WTC11 (cell line): ENCODE measurements around the gene TUT4. TPM values are rescaled to one million over a fixed set of nuclear protein-coding genes. Genes with fewer than 3 reads are reported as not detected.
A peak's percentile ranks its signal among the peaks of the same experiment; 100 is the strongest.

Experiments
- ATAC-seq: fragments of 200-7000 bp; cut with Tn5 transposase; 2 replicates; pipeline ENCODE4 v1.10.0; 2021; ENCODE audit warnings: mild to moderate bottlenecking, moderate library complexity
- CTCF ChIA-PET: fragments of 300-600 bp; sonication (Branson Sonifier 250); formaldehyde crosslinking; loops from one replicate; lab custom pipeline; 2021; ENCODE audit warnings: antibody characterized with exemption; lab: Charles Lee
- POLR2A ChIA-PET: fragments of 350-600 bp; sonication (Branson Sonifier 250); formaldehyde crosslinking; loops from one replicate; lab custom pipeline; 2021; ENCODE audit warnings: antibody characterized with exemption; lab: Charles Lee
- DNase-seq: peaks from one replicate; pipeline ENCODE4 v3.0.0; 2021; ENCODE audit warnings: low spot score
- H3K27ac Mint-ChIP-seq: 2 replicates; pipeline ENCODE4 v1.8.0; 2021; ENCODE audit warnings: mixed read lengths
- H3K27me3 Mint-ChIP-seq: 2 replicates; pipeline ENCODE4 v1.8.0; 2021; ENCODE audit warnings: low read depth, mild to moderate bottlenecking, moderate library complexity, mixed read lengths
- H3K36me3 Mint-ChIP-seq: 2 replicates; pipeline ENCODE4 v1.8.0; 2021; ENCODE audit warnings: mixed read lengths
- H3K4me1 Mint-ChIP-seq: 2 replicates; pipeline ENCODE4 v1.8.0; 2022; ENCODE audit warnings: mixed read lengths
- H3K4me3 Mint-ChIP-seq: 2 replicates; pipeline ENCODE4 v1.8.0; 2021; ENCODE audit warnings: mild to moderate bottlenecking, moderate library complexity, mixed read lengths
- H3K9me3 Mint-ChIP-seq: 2 replicates; pipeline ENCODE4 v1.8.0; 2021; ENCODE audit warnings: mixed read lengths
- FOXP1 ChIP-seq: sonication (generic); formaldehyde crosslinking; IDR thresholded peaks from 2 replicates; pipeline ENCODE4 v1.8.0; 2022; ENCODE audit warnings: missing genetic modification reagents, mild to moderate bottlenecking, moderate library complexity, borderline replicate concordance
- JAZF1 ChIP-seq: fragments of 250-450 bp; sonication (Bioruptor Pico); IDR thresholded peaks from 2 replicates; pipeline ENCODE4 v1.9.0; 2021; ENCODE audit warnings: moderate library complexity, mild to moderate bottlenecking, inconsistent platforms
- KAT7 ChIP-seq: sonication (generic); formaldehyde crosslinking; IDR thresholded peaks from 2 replicates; pipeline ENCODE4 v1.8.1; 2023; ENCODE audit warnings: missing genetic modification reagents, mild to moderate bottlenecking, borderline replicate concordance
- NFYB ChIP-seq: sonication (generic); formaldehyde crosslinking; conservative IDR thresholded peaks from 2 replicates; pipeline ENCODE4 v1.8.0; 2022; ENCODE audit warnings: low read depth, missing genetic modification reagents
- RELA ChIP-seq: sonication (generic); formaldehyde crosslinking; IDR thresholded peaks from 2 replicates; pipeline ENCODE4 v1.8.1; 2022; ENCODE audit warnings: missing genetic modification reagents, mild to moderate bottlenecking, borderline replicate concordance
- SMAD3 ChIP-seq: sonication (generic); formaldehyde crosslinking; IDR thresholded peaks from 2 replicates; pipeline ENCODE4 v1.8.0; 2022; ENCODE audit warnings: missing genetic modification reagents, mild to moderate bottlenecking, borderline replicate concordance
- TEAD4 ChIP-seq: sonication (generic); formaldehyde crosslinking; IDR thresholded peaks from 2 replicates; pipeline ENCODE4 v1.8.0; 2022; ENCODE audit warnings: mild to moderate bottlenecking, missing genetic modification reagents
- ZNF423 ChIP-seq: fragments of 250-450 bp; sonication (Bioruptor Pico); IDR thresholded peaks from 2 replicates; pipeline ENCODE4 v2.1.2; 2022; ENCODE audit warnings: mild to moderate bottlenecking, moderate library complexity
- ZNF671 ChIP-seq: fragments of 250-450 bp; sonication (Bioruptor Pico); IDR thresholded peaks from 2 replicates; pipeline ENCODE4 v1.8.0; 2021; ENCODE audit warnings: mild to moderate bottlenecking
- total RNA-seq: library from RNA; stranded (reverse); gene quantifications from 3 replicates; pipeline ENCODE4 v1.2.3, GENCODE V29; 2021
- TF ChIP-seq, protein P1 (sequence below): sonication (generic); formaldehyde crosslinking; IDR thresholded peaks from 2 replicates; pipeline ENCODE4 v1.8.0; 2023; ENCODE audit warnings: missing genetic modification reagents, mild to moderate bottlenecking, borderline replicate concordance
- TF ChIP-seq, protein P2 (sequence below): sonication (generic); formaldehyde crosslinking; IDR thresholded peaks from 2 replicates; pipeline ENCODE4 v1.8.1; 2022; ENCODE audit warnings: missing genetic modification reagents, borderline replicate concordance
- TF ChIP-seq, protein P3 (sequence below): fragments of 250-450 bp; sonication (Bioruptor Pico); IDR thresholded peaks from 2 replicates; pipeline ENCODE4 v1.9.0; 2021; ENCODE audit warnings: mild to moderate bottlenecking, borderline replicate concordance
- TF ChIP-seq, protein P4 (sequence below): sonication (generic); formaldehyde crosslinking; IDR thresholded peaks from 2 replicates; pipeline ENCODE4 v1.8.0; 2023; ENCODE audit warnings: missing genetic modification reagents
- TF ChIP-seq, protein P5 (sequence below): fragments of 250-450 bp; sonication (Bioruptor Pico); IDR thresholded peaks from 2 replicates; pipeline ENCODE4 v2.1.2; 2022; ENCODE audit warnings: mild to moderate bottlenecking, moderate library complexity
- TF ChIP-seq, protein P6 (sequence below): sonication (generic); formaldehyde crosslinking; IDR thresholded peaks from 2 replicates; pipeline ENCODE4 v1.8.1; 2023; ENCODE audit warnings: mild to moderate bottlenecking, missing genetic modification reagents
- TF ChIP-seq, protein P7 (sequence below): sonication (generic); formaldehyde crosslinking; IDR thresholded peaks from 2 replicates; pipeline ENCODE4 v1.8.0; 2022; ENCODE audit warnings: mild to moderate bottlenecking, missing genetic modification reagents
- TF ChIP-seq, protein P8 (sequence below): sonication (generic); formaldehyde crosslinking; IDR thresholded peaks from 2 replicates; pipeline ENCODE4 v1.8.1; 2023; ENCODE audit warnings: mild to moderate bottlenecking, missing genetic modification reagents, moderate library complexity

Gene TUT4
- total RNA-seq, 1 experiment from 2014 or later, result 63.3 TPM

DNA sequence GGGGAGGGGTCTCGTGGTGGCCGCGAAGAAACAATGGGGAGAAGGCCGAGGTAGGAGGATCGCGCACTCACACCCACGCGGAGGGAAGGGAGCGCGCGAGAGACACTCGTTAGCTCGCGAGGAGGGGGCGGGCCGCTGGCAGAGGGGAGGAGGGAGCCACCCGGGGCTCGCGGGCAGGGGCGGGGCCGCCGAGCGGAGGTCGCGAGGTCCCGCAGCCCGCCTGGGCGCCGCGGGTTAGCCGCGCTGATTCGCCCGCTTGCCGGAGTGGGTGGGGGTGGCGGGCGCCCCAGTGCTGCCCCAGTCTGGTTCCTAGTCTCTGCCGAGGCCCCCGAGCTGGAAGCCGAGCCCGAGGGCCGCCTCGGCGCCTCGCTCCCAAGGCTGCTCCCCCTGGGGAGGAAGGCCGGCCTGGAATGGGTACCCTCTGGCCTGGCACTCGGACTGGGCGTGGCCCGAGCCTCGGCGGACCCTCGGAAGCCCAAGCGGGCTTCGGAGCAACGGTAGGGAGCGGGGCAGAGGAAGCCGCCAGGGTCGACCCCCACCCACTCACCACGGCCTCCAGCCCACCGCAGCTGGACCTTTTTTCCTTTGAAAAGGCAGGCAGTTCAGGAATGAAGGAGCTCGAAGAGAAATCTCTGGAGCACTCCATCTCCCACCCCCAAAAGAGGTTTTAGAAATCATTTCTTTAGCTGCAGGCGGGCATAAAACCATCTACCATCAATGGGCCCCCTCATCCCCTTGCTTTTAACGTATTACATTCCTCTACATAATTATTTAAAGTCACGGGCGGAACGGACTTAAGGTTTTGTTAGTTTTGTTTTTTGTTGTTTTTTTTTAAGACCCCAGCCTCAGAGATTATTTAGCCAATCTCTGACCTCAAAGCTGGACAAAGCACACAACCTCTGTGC lies 722 bp upstream of the TUT4 start:
- DNase-seq (peak; percentile 85), ATAC-seq (peak; percentile 72)
- no peaks in the 10 kb centered on the region for H3K9me3 Mint-ChIP-seq
- H3K27ac Mint-ChIP-seq, result peak overlapping the region; percentile 81
- POLR2A ChIA-PET, result interaction anchor here (0.5 to 2.2 kb wide), 8 partner anchors 17 to 592 kb away, joined by 3 to 16 read pairs (median 4); partner anchors contain the start of genes ORC1 and PRPF38A
- no peaks in the 10 kb centered on the region for H3K27me3 Mint-ChIP-seq
- CTCF ChIA-PET, result interaction anchor here (0.7 to 1.3 kb wide), 12 partner anchors 14 to 149 kb away, joined by 3 to 10 read pairs (median 4); partner anchors contain the start of genes ORC1, PRPF38A and SHISAL2A
- H3K4me3 Mint-ChIP-seq, result peak overlapping the region; percentile 86
- H3K36me3 Mint-ChIP-seq, result no peaks in the 10 kb centered on the region
- H3K4me1 Mint-ChIP-seq, result peaks cover 36% of the 10 kb centered on the region
- no peak for TF ChIP-seq SMAD3 (CRISPR knock-in tag)
- TF ChIP-seq NFYB (CRISPR knock-in tag), result no peak; the same call in 1 of the 2 replicates
- no peak for TF ChIP-seq ZNF423
- TF ChIP-seq ZNF671 (CRISPR knock-in tag), result no peak
- no peak for TF ChIP-seq RELA (CRISPR knock-in tag)
- peak; percentile 90 for TF ChIP-seq FOXP1 (CRISPR knock-in tag)
- TF ChIP-seq, protein P1, sequence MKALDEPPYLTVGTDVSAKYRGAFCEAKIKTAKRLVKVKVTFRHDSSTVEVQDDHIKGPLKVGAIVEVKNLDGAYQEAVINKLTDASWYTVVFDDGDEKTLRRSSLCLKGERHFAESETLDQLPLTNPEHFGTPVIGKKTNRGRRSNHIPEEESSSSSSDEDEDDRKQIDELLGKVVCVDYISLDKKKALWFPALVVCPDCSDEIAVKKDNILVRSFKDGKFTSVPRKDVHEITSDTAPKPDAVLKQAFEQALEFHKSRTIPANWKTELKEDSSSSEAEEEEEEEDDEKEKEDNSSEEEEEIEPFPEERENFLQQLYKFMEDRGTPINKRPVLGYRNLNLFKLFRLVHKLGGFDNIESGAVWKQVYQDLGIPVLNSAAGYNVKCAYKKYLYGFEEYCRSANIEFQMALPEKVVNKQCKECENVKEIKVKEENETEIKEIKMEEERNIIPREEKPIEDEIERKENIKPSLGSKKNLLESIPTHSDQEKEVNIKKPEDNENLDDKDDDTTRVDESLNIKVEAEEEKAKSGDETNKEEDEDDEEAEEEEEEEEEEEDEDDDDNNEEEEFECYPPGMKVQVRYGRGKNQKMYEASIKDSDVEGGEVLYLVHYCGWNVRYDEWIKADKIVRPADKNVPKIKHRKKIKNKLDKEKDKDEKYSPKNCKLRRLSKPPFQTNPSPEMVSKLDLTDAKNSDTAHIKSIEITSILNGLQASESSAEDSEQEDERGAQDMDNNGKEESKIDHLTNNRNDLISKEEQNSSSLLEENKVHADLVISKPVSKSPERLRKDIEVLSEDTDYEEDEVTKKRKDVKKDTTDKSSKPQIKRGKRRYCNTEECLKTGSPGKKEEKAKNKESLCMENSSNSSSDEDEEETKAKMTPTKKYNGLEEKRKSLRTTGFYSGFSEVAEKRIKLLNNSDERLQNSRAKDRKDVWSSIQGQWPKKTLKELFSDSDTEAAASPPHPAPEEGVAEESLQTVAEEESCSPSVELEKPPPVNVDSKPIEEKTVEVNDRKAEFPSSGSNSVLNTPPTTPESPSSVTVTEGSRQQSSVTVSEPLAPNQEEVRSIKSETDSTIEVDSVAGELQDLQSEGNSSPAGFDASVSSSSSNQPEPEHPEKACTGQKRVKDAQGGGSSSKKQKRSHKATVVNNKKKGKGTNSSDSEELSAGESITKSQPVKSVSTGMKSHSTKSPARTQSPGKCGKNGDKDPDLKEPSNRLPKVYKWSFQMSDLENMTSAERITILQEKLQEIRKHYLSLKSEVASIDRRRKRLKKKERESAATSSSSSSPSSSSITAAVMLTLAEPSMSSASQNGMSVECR, result no peak; the same call in 1 of the 2 replicates
- TF ChIP-seq, protein P2, sequence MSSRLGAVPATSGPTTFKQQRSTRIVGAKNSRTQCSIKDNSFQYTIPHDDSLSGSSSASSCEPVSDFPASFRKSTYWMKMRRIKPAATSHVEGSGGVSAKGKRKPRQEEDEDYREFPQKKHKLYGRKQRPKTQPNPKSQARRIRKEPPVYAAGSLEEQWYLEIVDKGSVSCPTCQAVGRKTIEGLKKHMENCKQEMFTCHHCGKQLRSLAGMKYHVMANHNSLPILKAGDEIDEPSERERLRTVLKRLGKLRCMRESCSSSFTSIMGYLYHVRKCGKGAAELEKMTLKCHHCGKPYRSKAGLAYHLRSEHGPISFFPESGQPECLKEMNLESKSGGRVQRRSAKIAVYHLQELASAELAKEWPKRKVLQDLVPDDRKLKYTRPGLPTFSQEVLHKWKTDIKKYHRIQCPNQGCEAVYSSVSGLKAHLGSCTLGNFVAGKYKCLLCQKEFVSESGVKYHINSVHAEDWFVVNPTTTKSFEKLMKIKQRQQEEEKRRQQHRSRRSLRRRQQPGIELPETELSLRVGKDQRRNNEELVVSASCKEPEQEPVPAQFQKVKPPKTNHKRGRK (CRISPR knock-in tag), result no peak
- no peak for TF ChIP-seq JAZF1 (CRISPR knock-in tag)
- TF ChIP-seq, protein P3, sequence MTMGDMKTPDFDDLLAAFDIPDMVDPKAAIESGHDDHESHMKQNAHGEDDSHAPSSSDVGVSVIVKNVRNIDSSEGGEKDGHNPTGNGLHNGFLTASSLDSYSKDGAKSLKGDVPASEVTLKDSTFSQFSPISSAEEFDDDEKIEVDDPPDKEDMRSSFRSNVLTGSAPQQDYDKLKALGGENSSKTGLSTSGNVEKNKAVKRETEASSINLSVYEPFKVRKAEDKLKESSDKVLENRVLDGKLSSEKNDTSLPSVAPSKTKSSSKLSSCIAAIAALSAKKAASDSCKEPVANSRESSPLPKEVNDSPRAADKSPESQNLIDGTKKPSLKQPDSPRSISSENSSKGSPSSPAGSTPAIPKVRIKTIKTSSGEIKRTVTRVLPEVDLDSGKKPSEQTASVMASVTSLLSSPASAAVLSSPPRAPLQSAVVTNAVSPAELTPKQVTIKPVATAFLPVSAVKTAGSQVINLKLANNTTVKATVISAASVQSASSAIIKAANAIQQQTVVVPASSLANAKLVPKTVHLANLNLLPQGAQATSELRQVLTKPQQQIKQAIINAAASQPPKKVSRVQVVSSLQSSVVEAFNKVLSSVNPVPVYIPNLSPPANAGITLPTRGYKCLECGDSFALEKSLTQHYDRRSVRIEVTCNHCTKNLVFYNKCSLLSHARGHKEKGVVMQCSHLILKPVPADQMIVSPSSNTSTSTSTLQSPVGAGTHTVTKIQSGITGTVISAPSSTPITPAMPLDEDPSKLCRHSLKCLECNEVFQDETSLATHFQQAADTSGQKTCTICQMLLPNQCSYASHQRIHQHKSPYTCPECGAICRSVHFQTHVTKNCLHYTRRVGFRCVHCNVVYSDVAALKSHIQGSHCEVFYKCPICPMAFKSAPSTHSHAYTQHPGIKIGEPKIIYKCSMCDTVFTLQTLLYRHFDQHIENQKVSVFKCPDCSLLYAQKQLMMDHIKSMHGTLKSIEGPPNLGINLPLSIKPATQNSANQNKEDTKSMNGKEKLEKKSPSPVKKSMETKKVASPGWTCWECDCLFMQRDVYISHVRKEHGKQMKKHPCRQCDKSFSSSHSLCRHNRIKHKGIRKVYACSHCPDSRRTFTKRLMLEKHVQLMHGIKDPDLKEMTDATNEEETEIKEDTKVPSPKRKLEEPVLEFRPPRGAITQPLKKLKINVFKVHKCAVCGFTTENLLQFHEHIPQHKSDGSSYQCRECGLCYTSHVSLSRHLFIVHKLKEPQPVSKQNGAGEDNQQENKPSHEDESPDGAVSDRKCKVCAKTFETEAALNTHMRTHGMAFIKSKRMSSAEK, result no peak
- TF ChIP-seq, protein P4, sequence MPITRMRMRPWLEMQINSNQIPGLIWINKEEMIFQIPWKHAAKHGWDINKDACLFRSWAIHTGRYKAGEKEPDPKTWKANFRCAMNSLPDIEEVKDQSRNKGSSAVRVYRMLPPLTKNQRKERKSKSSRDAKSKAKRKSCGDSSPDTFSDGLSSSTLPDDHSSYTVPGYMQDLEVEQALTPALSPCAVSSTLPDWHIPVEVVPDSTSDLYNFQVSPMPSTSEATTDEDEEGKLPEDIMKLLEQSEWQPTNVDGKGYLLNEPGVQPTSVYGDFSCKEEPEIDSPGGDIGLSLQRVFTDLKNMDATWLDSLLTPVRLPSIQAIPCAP, result no peak
- TF ChIP-seq, protein P5, sequence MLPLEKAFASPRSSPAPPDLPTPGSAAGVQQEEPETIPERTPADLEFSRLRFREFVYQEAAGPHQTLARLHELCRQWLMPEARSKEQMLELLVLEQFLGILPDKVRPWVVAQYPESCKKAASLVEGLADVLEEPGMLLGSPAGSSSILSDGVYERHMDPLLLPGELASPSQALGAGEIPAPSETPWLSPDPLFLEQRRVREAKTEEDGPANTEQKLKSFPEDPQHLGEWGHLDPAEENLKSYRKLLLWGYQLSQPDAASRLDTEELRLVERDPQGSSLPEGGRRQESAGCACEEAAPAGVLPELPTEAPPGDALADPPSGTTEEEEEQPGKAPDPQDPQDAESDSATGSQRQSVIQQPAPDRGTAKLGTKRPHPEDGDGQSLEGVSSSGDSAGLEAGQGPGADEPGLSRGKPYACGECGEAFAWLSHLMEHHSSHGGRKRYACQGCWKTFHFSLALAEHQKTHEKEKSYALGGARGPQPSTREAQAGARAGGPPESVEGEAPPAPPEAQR (CRISPR knock-in tag), result no peak
- TF ChIP-seq TEAD4 (CRISPR knock-in tag), result no peak
- TF ChIP-seq KAT7, result 0 out of 2 replicates have a peak, but pooled peaks have one; percentile 76
- TF ChIP-seq, protein P6, sequence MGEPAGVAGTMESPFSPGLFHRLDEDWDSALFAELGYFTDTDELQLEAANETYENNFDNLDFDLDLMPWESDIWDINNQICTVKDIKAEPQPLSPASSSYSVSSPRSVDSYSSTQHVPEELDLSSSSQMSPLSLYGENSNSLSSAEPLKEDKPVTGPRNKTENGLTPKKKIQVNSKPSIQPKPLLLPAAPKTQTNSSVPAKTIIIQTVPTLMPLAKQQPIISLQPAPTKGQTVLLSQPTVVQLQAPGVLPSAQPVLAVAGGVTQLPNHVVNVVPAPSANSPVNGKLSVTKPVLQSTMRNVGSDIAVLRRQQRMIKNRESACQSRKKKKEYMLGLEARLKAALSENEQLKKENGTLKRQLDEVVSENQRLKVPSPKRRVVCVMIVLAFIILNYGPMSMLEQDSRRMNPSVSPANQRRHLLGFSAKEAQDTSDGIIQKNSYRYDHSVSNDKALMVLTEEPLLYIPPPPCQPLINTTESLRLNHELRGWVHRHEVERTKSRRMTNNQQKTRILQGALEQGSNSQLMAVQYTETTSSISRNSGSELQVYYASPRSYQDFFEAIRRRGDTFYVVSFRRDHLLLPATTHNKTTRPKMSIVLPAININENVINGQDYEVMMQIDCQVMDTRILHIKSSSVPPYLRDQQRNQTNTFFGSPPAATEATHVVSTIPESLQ, result no peak
- TF ChIP-seq, protein P7, sequence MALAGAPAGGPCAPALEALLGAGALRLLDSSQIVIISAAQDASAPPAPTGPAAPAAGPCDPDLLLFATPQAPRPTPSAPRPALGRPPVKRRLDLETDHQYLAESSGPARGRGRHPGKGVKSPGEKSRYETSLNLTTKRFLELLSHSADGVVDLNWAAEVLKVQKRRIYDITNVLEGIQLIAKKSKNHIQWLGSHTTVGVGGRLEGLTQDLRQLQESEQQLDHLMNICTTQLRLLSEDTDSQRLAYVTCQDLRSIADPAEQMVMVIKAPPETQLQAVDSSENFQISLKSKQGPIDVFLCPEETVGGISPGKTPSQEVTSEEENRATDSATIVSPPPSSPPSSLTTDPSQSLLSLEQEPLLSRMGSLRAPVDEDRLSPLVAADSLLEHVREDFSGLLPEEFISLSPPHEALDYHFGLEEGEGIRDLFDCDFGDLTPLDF (CRISPR knock-in tag), result no peak
- TF ChIP-seq, protein P8, sequence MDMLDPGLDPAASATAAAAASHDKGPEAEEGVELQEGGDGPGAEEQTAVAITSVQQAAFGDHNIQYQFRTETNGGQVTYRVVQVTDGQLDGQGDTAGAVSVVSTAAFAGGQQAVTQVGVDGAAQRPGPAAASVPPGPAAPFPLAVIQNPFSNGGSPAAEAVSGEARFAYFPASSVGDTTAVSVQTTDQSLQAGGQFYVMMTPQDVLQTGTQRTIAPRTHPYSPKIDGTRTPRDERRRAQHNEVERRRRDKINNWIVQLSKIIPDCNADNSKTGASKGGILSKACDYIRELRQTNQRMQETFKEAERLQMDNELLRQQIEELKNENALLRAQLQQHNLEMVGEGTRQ (CRISPR knock-in tag), result no peak
